WTC11 (cell line): Measurements from ENCODE around the gene SEMG2.

ENCODE experiments used
- ETV6 ChIP-seq: sonication (generic); formaldehyde crosslinking; IDR thresholded peaks from 2 replicates; pipeline ENCODE4 v1.8.1; 2022; ENCODE audit warnings: mild to moderate bottlenecking, missing genetic modification reagents
- NR2C2 ChIP-seq: sonication (generic); formaldehyde crosslinking; IDR thresholded peaks from 2 replicates; pipeline ENCODE4 v1.8.0; 2022; ENCODE audit warnings: mild to moderate bottlenecking, missing genetic modification reagents
- OVOL2 ChIP-seq: fragments of 250-450 bp; sonication (Bioruptor Pico); IDR thresholded peaks from 2 replicates; pipeline ENCODE4 v1.9.0; 2021; ENCODE audit warnings: mild to moderate bottlenecking, borderline replicate concordance
- SMAD4 ChIP-seq: sonication (generic); formaldehyde crosslinking; IDR thresholded peaks from 2 replicates; pipeline ENCODE4 v1.8.0; 2022; ENCODE audit warnings: mild to moderate bottlenecking, missing genetic modification reagents
- TF ChIP-seq, protein P1 (sequence below): fragments of 200-600 bp; IDR thresholded peaks from 2 replicates; pipeline ENCODE4 v1.8.0; 2022; ENCODE audit warnings: antibody characterized with exemption
- TF ChIP-seq, protein P2 (sequence below): sonication (generic); formaldehyde crosslinking; IDR thresholded peaks from 2 replicates; pipeline ENCODE4 v1.8.0; 2022; ENCODE audit warnings: mild to moderate bottlenecking, missing genetic modification reagents

DNA sequence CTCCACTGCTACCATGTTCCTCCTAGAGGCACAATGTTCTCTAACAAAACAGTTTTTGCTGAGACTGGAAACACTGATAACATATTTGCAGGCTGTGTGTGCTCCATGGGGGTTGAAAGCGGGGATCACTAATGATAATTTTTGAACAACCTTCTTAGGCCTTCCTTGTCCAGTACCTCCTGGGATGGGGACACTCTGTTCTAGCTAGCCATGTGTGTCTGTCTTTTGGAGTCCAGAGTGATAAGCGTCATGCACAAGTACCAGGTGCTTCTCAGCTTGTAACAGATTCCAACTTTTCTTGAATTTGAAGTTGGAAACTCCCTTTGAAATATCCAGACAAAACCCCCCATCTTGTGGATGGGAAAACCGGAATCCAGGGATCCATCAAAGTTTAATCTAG is 31.3 kb upstream of the SEMG2 start:
- TF ChIP-seq, protein P1, sequence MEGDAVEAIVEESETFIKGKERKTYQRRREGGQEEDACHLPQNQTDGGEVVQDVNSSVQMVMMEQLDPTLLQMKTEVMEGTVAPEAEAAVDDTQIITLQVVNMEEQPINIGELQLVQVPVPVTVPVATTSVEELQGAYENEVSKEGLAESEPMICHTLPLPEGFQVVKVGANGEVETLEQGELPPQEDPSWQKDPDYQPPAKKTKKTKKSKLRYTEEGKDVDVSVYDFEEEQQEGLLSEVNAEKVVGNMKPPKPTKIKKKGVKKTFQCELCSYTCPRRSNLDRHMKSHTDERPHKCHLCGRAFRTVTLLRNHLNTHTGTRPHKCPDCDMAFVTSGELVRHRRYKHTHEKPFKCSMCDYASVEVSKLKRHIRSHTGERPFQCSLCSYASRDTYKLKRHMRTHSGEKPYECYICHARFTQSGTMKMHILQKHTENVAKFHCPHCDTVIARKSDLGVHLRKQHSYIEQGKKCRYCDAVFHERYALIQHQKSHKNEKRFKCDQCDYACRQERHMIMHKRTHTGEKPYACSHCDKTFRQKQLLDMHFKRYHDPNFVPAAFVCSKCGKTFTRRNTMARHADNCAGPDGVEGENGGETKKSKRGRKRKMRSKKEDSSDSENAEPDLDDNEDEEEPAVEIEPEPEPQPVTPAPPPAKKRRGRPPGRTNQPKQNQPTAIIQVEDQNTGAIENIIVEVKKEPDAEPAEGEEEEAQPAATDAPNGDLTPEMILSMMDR: no peak
- TF ChIP-seq SMAD4 (CRISPR knock-in tag) (no peak), OVOL2 (CRISPR knock-in tag) (no peak), ETV6 (CRISPR knock-in tag) (no peak), NR2C2 (CRISPR knock-in tag) (no peak)
- TF ChIP-seq, protein P2, sequence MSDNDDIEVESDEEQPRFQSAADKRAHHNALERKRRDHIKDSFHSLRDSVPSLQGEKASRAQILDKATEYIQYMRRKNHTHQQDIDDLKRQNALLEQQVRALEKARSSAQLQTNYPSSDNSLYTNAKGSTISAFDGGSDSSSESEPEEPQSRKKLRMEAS: no peak
